Ovary (tissue), 3 donors: Measurements from ENCODE around the gene SLX4IP.

Source experiments
- POLR2A ChIP-seq: fragments of 450-650 bp; IDR thresholded peaks from one replicate; pipeline ENCODE4 v1.6.1; 2017; ENCODE audit warnings: antibody characterized with exemption, mild to moderate bottlenecking, moderate library complexity
- TF ChIP-seq, protein P1 (sequence below), 3 donors: fragments of 450-650 bp in 2 of 3; fragments of 200-600 bp in 1 of 3; IDR thresholded peaks; one replicate each; pipeline versions ENCODE4 v1.5.1 to v1.8.0; 2016 to 2022; ENCODE audit warnings: antibody characterized with exemption in 3 of 3, mild to moderate bottlenecking in 1 of 3
- donor health status: DM: no; HTN: no; CAD: no.

DNA sequence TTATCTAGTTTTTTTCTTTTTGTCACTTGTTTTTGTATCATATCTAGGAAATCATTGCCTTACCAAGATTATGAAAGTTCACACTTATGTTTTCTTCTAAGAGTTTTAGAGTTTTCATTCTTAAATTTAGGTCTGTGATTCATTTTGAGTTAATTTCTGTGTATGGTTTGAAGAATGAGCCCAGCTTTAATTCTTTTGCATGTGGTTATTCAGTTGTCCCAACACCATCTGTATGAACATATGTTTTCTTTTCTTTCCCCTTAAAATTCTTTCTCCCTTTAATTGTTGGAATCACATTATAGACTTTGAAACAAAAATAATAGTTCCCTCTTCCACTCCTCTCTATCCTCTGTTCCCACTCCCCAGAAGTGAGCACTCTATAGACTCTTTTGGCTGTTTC is 85.4 kb downstream of the SLX4IP start:
- TF ChIP-seq, protein P1, sequence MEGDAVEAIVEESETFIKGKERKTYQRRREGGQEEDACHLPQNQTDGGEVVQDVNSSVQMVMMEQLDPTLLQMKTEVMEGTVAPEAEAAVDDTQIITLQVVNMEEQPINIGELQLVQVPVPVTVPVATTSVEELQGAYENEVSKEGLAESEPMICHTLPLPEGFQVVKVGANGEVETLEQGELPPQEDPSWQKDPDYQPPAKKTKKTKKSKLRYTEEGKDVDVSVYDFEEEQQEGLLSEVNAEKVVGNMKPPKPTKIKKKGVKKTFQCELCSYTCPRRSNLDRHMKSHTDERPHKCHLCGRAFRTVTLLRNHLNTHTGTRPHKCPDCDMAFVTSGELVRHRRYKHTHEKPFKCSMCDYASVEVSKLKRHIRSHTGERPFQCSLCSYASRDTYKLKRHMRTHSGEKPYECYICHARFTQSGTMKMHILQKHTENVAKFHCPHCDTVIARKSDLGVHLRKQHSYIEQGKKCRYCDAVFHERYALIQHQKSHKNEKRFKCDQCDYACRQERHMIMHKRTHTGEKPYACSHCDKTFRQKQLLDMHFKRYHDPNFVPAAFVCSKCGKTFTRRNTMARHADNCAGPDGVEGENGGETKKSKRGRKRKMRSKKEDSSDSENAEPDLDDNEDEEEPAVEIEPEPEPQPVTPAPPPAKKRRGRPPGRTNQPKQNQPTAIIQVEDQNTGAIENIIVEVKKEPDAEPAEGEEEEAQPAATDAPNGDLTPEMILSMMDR (IDR thresholded peaks at IDR 0.05), result no peak
- TF ChIP-seq POLR2A, result no peak
